Measurements from ENCODE around the gene PURA.
A peak's percentile ranks its signal among the peaks of the same experiment; 100 is the strongest.

The PURA gene

GRCh38 chr5:140165101-140165922 is 51.4 kb downstream of the PURA start:
- no peak for DNase-seq

- DNase-seq: no peak
Observed at GRCh38 chr5:140165923-140166270, 52.0 kb downstream of the PURA start.

- DNase-seq: no peak
Observed at GRCh38 chr5:140166911-140167310, 53.0 kb downstream of the PURA start.

GRCh38 chr5:140168371-140168770 is 54.5 kb downstream of the PURA start:
- DNase-seq: no peak

GRCh38 chr5:140169410-140169809 is 55.5 kb downstream of the PURA start:
- no peak for DNase-seq

- DNase-seq: no peak
Observed at GRCh38 chr5:140172483-140172882, 58.6 kb downstream of the PURA start.

- no peak for DNase-seq
Observed at GRCh38 chr5:140174014-140174413, 60.1 kb downstream of the PURA start.

- DNase-seq: peak; percentile 65
Observed at GRCh38 chr5:140174465-140175366, 60.8 kb downstream of the PURA start, which contains the start of gene CYSTM1. CYSTM1 (plus strand) TSS chr5:140175188; CDS start chr5:140194466, 19,278 bp downstream.

Data from NCI-H2029 treated with DMSO at 0.1 percent for 48 hours (cell line).